ENCODE results near the gene PPP3CA.

- TF ChIP-seq CTCF (IDR thresholded peaks at IDR 0.05) (no peak), POLR2A (IDR thresholded peaks at IDR 0.05) (no peak)
These were observed 81.5 kb downstream of the PPP3CA start for GRCh38 chr4:101265816-101266172.

Measured in lower leg skin (tissue), 3 donors.